GM12892 (cell line): Measurements from ENCODE around the gene CLIP1.

Experiments
- POLR2A ChIP-seq: IDR thresholded peaks from 2 replicates; pipeline ENCODE4 v1.6.1; 2011; ENCODE audit warnings: low read depth, low read length, control low read depth
- POLR2AphosphoS5 ChIP-seq: IDR thresholded peaks from 2 replicates; pipeline ENCODE4 v1.6.1; 2011; ENCODE audit warnings: low read depth, low read length, control low read depth
- TAF1 ChIP-seq: IDR thresholded peaks from 2 replicates; pipeline ENCODE4 v1.6.1; 2011; ENCODE audit warnings: low read depth, mild to moderate bottlenecking, control low read depth, low read length, borderline replicate concordance

DNA sequence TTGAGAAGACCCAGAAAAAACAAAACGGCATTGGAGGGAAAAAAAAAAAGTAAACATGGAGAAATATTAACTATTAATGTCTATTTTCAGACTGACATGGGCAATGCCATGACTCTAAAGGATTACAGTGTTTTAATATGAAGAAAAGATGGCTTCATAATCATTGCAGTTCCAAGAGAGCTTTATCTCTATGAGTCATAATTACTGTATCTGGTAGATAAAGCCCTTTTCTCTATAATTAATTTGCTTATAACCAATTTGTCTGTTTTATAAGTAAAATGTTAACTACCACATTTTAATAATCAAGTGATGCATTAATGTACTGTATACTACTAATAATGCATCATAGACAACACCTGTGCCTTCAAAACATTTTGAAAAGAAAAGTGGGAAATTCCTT lies 59.7 kb downstream of the CLIP1 start:
- TF ChIP-seq POLR2AphosphoS5 (no peak), POLR2A (no peak), TAF1 (no peak)
